ENCODE measurements around the gene WASF3. TPM values are rescaled to one million over a fixed set of nuclear protein-coding genes. Genes with fewer than 3 reads are reported as not detected.

WASF3 gene
- total RNA-seq, 1 donor from 2014 or later: 187 TPM

GRCh38 chr13:26526702-26527216 lies 30.7 kb upstream of the WASF3 start:
- Mint-ChIP-seq H3K9me3 (ENCODE audit: low read depth) (no peaks in the 10 kb centered on the region), H3K36me3 (ENCODE audit: insufficient read depth) (no peaks in the 10 kb centered on the region), H3K4me3 (ENCODE audit: low read depth) (no peak overlapping the region), H3K27ac (no peak overlapping the region), H3K27me3 (peaks cover 12% of the 10 kb centered on the region), H3K4me1 (ENCODE audit: low read depth) (no peaks in the 10 kb centered on the region)
- no peak for TF ChIP-seq CTCF (IDR thresholded peaks at IDR 0.05; ENCODE audit: unreplicated experiment)
- DNase-seq (ENCODE audit: low spot score, unreplicated experiment): no peak

- no peaks in the 10 kb centered on the region for H3K9me3 Mint-ChIP-seq (ENCODE audit: low read depth)
- TF ChIP-seq CTCF (IDR thresholded peaks at IDR 0.05; ENCODE audit: unreplicated experiment): no peak
- no peaks in the 10 kb centered on the region for H3K4me1 Mint-ChIP-seq (ENCODE audit: low read depth)
- peaks cover 17% of the 10 kb centered on the region for H3K27me3 Mint-ChIP-seq
- no peaks in the 10 kb centered on the region for H3K36me3 Mint-ChIP-seq (ENCODE audit: insufficient read depth)
- no peak overlapping the region for H3K27ac Mint-ChIP-seq
- DNase-seq (ENCODE audit: low spot score, unreplicated experiment): no peak
- H3K4me3 Mint-ChIP-seq (ENCODE audit: low read depth): no peak overlapping the region
Observed at GRCh38 chr13:26528527-26528926, 29.0 kb upstream of the WASF3 start.

- Mint-ChIP-seq H3K27me3 (peaks cover 19% of the 10 kb centered on the region), H3K36me3 (ENCODE audit: insufficient read depth) (no peaks in the 10 kb centered on the region), H3K9me3 (ENCODE audit: low read depth) (no peaks in the 10 kb centered on the region), H3K27ac (no peak overlapping the region), H3K4me1 (ENCODE audit: low read depth) (no peaks in the 10 kb centered on the region), H3K4me3 (ENCODE audit: low read depth) (no peak overlapping the region)
- DNase-seq (ENCODE audit: low spot score, unreplicated experiment): peak; percentile 64
- TF ChIP-seq CTCF (IDR thresholded peaks at IDR 0.05; ENCODE audit: unreplicated experiment): no peak
Observed at GRCh38 chr13:26529441-26529840, 28.0 kb upstream of the WASF3 start.

GRCh38 chr13:26531742-26532141 lies 25.7 kb upstream of the WASF3 start:
- H3K27me3 Mint-ChIP-seq: peaks cover 23% of the 10 kb centered on the region
- no peak for DNase-seq (ENCODE audit: low spot score, unreplicated experiment)
- H3K27ac Mint-ChIP-seq: no peak overlapping the region
- H3K9me3 Mint-ChIP-seq (ENCODE audit: low read depth): no peaks in the 10 kb centered on the region
- no peaks in the 10 kb centered on the region for H3K4me1 Mint-ChIP-seq (ENCODE audit: low read depth)
- no peaks in the 10 kb centered on the region for H3K36me3 Mint-ChIP-seq (ENCODE audit: insufficient read depth)
- H3K4me3 Mint-ChIP-seq (ENCODE audit: low read depth): no peak overlapping the region
- no peak for TF ChIP-seq CTCF (IDR thresholded peaks at IDR 0.05; ENCODE audit: unreplicated experiment)

GRCh38 chr13:26534036-26534726 lies 23.3 kb upstream of the WASF3 start:
- Mint-ChIP-seq H3K9me3 (ENCODE audit: low read depth) (no peaks in the 10 kb centered on the region), H3K27me3 (peaks cover 31% of the 10 kb centered on the region), H3K36me3 (ENCODE audit: insufficient read depth) (no peaks in the 10 kb centered on the region), H3K4me1 (ENCODE audit: low read depth) (peaks cover 2% of the 10 kb centered on the region), H3K4me3 (ENCODE audit: low read depth) (no peak overlapping the region), H3K27ac (no peak overlapping the region)
- no peak for DNase-seq (ENCODE audit: low spot score, unreplicated experiment)
- no peak for TF ChIP-seq CTCF (IDR thresholded peaks at IDR 0.05; ENCODE audit: unreplicated experiment)
